Mesothelial cell of epicardium (in vitro differentiated cells): ENCODE results near the gene DNM3. TPM values are rescaled to one million over a fixed set of nuclear protein-coding genes. Genes with fewer than 3 reads are reported as not detected.

Experiments used
- DNase-seq, 2 experiments: peaks; one replicate each; pipeline ENCODE4 v3.0.0; 2021; ENCODE audit warnings: low spot score in 2 of 2; ENCODE audit not compliant: unreplicated experiment in 2 of 2
- H3K27ac Mint-ChIP-seq: 2 replicates; pipeline ENCODE4 v1.8.0; 2021; ENCODE audit warnings: mixed read lengths
- H3K27me3 Mint-ChIP-seq: 2 replicates; pipeline ENCODE4 v1.8.0; 2021; ENCODE audit warnings: low read depth, mixed read lengths
- H3K36me3 Mint-ChIP-seq: 2 replicates; pipeline ENCODE4 v1.8.0; 2021; ENCODE audit warnings: mixed read lengths
- H3K4me1 Mint-ChIP-seq: 2 replicates; pipeline ENCODE4 v1.8.0; 2021; ENCODE audit warnings: mixed read lengths
- H3K4me3 Mint-ChIP-seq: 2 replicates; pipeline ENCODE4 v1.8.0; 2021; ENCODE audit warnings: mild to moderate bottlenecking, moderate library complexity, mixed read lengths
- H3K9me3 Mint-ChIP-seq: 2 replicates; pipeline ENCODE4 v1.8.0; 2021; ENCODE audit warnings: mixed read lengths
- CTCF ChIP-seq: fragments of 200-600 bp; sonication (generic); IDR thresholded peaks from one replicate; pipeline ENCODE4 v1.5.0; 2021; ENCODE audit warnings: antibody characterized with exemption; ENCODE audit not compliant: unreplicated experiment
- total RNA-seq: library from RNA; stranded (reverse); gene quantifications from 3 replicates; pipeline ENCODE4 v1.2.1, GENCODE V29; 2021

Gene DNM3
- total RNA-seq, 1 donor from 2014 or later, result 5.0 TPM

GRCh38 chr1:171943973-171944561, 102.8 kb downstream of the DNM3 start:
- Mint-ChIP-seq H3K36me3 (no peaks in the 10 kb centered on the region), H3K4me3 (no peak overlapping the region), H3K4me1 (peaks cover 2% of the 10 kb centered on the region), H3K27me3 (no peaks in the 10 kb centered on the region), H3K27ac (no peak overlapping the region), H3K9me3 (no peaks in the 10 kb centered on the region)
- DNase-seq, result no peak
- no peak for TF ChIP-seq CTCF

- no peak for DNase-seq
- TF ChIP-seq CTCF, result no peak
These were observed 107.2 kb downstream of the DNM3 start for GRCh38 chr1:171948511-171948910.

GRCh38 chr1:171949316-171949715, 108.0 kb downstream of the DNM3 start:
- no peak overlapping the region for H3K27ac Mint-ChIP-seq
- H3K4me1 Mint-ChIP-seq, result no peaks in the 10 kb centered on the region
- DNase-seq, result no peak
- H3K4me3 Mint-ChIP-seq, result no peak overlapping the region
- peaks cover 13% of the 10 kb centered on the region for H3K9me3 Mint-ChIP-seq
- H3K36me3 Mint-ChIP-seq, result no peaks in the 10 kb centered on the region
- TF ChIP-seq CTCF, result no peak
- no peaks in the 10 kb centered on the region for H3K27me3 Mint-ChIP-seq

More at GRCh38 chr1:171948511-171948910, 107.2 kb downstream of the DNM3 start:
- Mint-ChIP-seq H3K36me3 (no peaks in the 10 kb centered on the region), H3K4me1 (no peaks in the 10 kb centered on the region), H3K27me3 (no peaks in the 10 kb centered on the region), H3K4me3 (no peak overlapping the region), H3K9me3 (peaks cover 13% of the 10 kb centered on the region), H3K27ac (no peak overlapping the region)

GRCh38 chr1:171953835-171954234, 112.5 kb downstream of the DNM3 start:
- H3K27ac Mint-ChIP-seq, result no peak overlapping the region
- H3K4me3 Mint-ChIP-seq, result no peak overlapping the region
- H3K9me3 Mint-ChIP-seq, result peaks cover 13% of the 10 kb centered on the region

GRCh38 chr1:171954361-171954760, 113.1 kb downstream of the DNM3 start:
- Mint-ChIP-seq H3K4me3 (no peak overlapping the region), H3K9me3 (peaks cover 13% of the 10 kb centered on the region), H3K27ac (no peak overlapping the region), H3K4me1 (no peaks in the 10 kb centered on the region), H3K36me3 (no peaks in the 10 kb centered on the region), H3K27me3 (no peaks in the 10 kb centered on the region)
- TF ChIP-seq CTCF, result no peak
- no peak for DNase-seq

More at GRCh38 chr1:171953835-171954234, 112.5 kb downstream of the DNM3 start:
- no peak for DNase-seq
- Mint-ChIP-seq H3K36me3 (no peaks in the 10 kb centered on the region), H3K27me3 (no peaks in the 10 kb centered on the region), H3K4me1 (no peaks in the 10 kb centered on the region)
- TF ChIP-seq CTCF, result no peak

GRCh38 chr1:171961861-171962260, 120.6 kb downstream of the DNM3 start:
- DNase-seq, result no peak
- no peak for TF ChIP-seq CTCF
- H3K36me3 Mint-ChIP-seq, result no peaks in the 10 kb centered on the region
- H3K4me3 Mint-ChIP-seq, result no peak overlapping the region
- H3K27ac Mint-ChIP-seq, result no peak overlapping the region
- H3K4me1 Mint-ChIP-seq, result peaks cover 10% of the 10 kb centered on the region
- no peaks in the 10 kb centered on the region for H3K27me3 Mint-ChIP-seq
- H3K9me3 Mint-ChIP-seq, result no peaks in the 10 kb centered on the region
